CD4-positive, alpha-beta T cell treated with Interleukin-15 for 1 hour (primary cell): ENCODE results near the gene UBE4A.

ENCODE experiments used
- DNase-seq: peaks from one replicate; pipeline ENCODE4 v3.0.0-alpha.2; 2020

Gene UBE4A, protein sequence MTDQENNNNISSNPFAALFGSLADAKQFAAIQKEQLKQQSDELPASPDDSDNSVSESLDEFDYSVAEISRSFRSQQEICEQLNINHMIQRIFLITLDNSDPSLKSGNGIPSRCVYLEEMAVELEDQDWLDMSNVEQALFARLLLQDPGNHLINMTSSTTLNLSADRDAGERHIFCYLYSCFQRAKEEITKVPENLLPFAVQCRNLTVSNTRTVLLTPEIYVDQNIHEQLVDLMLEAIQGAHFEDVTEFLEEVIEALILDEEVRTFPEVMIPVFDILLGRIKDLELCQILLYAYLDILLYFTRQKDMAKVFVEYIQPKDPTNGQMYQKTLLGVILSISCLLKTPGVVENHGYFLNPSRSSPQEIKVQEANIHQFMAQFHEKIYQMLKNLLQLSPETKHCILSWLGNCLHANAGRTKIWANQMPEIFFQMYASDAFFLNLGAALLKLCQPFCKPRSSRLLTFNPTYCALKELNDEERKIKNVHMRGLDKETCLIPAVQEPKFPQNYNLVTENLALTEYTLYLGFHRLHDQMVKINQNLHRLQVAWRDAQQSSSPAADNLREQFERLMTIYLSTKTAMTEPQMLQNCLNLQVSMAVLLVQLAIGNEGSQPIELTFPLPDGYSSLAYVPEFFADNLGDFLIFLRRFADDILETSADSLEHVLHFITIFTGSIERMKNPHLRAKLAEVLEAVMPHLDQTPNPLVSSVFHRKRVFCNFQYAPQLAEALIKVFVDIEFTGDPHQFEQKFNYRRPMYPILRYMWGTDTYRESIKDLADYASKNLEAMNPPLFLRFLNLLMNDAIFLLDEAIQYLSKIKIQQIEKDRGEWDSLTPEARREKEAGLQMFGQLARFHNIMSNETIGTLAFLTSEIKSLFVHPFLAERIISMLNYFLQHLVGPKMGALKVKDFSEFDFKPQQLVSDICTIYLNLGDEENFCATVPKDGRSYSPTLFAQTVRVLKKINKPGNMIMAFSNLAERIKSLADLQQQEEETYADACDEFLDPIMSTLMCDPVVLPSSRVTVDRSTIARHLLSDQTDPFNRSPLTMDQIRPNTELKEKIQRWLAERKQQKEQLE

DNA sequence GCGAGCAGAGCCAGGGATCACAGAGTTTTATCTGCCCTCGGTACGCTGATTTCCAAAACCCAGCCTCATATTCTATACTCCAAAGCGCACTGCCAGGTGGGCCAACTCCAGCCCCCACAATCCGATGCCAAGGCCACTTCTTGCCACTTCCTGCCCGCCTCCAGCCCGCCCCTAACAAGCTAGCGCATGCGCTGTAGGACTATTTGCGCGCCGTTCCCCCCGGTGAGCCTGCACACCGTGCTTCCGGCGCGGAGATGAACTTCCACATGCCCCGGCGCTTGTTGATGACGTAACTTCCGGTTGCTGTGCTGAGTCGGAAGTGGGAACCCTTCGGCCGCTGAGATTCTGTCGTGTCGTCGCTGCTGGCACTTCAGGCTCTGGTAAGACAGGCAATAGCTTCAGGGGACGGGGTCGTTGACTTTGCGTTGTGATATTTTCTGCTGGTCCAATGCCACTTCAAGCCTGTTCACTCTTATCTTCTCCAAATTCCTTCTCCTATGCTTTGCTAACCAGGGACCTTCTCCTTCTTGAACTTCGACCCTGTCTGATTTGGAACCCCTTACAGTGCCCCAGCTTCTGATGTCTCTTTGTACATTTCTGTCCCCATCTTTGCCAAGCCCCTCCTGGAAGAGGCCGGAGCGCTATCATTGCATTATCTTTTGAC is at the start of gene UBE4A:
Gene UBE4A, plus strand, starts transcription at position 306 of the 664 bp plus-strand sequence. CDS start 5,481 bp downstream, outside the sequence.
- peak; percentile 97 for DNase-seq

DNA sequence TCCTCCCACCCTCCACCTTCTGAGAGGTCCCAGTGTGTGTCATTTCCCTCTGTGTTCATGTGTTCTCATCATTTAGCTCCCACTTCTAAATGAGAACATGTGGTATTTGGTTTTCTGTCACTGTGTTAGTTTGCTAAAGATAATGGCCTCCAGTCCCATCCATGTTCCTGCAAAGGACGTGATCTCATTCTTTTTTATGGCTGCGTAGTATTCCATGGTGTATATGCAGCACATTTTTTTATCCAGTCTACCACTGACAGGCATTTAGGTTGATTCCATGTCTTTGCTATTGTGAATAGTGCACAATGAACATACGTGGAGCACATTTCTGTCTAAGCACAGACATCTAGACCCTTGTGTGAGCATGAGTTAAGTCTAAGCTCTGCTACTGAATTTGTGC is 49.1 kb upstream of the UBE4A start:
- no peak for DNase-seq

DNA sequence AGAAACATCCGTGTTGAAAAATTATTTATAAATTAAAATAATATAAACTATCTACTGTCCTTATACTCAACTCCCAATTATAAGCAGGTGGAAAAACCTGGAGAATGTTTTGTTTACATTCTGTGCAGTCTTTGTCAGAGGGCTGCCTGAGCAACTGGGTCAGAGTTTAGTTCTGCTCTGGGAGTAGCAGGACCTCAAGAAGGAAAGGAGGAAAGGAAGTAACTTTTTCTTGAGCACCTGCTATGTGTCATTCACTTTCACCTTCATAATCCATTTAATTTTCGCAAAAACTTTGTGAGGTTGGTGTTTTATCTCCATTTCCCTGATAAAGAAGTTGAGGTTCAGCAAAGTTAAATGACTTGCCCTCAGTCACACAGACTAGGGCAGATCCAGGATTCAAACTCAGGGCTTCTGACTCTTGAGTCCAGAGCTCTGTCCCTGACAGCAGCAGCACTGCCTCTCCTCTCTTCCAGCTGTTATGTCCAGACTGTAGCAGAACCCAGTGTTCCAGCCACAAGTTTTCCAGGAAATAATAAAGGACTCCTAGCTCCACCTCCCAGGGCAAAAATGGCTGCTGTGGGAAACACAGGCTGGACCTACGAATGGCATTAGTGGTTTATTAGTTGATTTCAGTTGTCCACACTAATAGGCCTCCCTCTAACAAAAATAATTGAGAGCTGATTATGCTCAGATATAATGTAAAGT is 48.5 kb upstream of the UBE4A start:
- no peak for DNase-seq

DNA sequence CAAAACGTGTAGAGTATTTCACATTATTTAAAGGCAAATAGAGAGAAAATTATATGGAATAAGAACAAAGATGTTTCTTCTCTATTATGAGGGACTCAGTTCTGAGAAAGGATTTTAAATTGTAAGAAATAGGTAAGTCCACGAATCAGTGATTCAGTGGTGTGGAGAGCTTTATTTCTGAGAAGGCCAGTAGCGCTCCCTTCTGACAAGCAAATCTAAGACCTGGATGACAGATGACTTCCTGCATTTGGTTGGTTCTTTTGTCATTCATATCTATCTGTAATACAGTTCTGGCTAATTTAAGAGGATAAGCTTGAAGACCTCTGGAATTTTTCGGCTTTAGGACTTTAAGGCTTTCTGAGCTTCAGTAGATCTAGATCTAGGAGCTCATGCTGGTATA is 47.9 kb upstream of the UBE4A start:
- no peak for DNase-seq

DNA sequence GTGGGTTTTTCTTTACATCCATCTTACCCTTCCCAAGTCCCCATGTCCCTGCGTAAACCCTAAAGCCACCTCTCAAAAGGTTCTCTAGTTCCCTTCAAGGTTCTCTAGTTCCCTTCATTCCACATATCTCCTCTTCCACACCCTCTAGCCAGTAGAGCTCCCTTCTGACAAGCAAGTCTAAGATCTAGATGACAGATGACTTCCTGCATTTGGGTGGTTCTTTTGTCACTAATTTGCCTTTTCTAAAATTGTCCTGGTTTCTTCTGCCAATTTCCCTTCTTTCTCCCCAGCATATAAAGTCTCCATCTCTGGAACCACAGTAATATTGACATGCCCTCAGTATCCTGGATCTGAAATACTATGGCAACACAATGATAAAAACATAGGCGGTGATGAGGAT is 47.1 kb upstream of the UBE4A start:
- DNase-seq = no peak

DNA sequence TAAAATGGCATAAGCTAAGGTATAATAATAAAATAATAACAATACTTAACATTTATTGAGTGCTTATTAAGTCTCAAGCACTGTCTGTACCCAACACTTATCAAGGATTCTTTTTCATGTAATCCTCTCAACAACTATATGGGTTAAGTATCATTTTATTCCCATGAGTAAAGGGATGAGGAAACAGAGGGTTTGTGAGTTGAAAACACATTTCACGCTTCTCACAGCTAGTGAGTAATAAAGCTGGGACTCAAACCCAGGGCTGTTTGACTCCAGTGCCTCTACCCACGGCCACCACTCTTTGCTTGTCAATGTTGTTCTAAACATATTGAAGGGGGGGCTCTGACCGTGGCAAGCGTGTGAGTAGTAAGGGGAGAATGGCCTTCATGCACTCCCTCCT is 46.2 kb upstream of the UBE4A start:
- DNase-seq = no peak

DNA sequence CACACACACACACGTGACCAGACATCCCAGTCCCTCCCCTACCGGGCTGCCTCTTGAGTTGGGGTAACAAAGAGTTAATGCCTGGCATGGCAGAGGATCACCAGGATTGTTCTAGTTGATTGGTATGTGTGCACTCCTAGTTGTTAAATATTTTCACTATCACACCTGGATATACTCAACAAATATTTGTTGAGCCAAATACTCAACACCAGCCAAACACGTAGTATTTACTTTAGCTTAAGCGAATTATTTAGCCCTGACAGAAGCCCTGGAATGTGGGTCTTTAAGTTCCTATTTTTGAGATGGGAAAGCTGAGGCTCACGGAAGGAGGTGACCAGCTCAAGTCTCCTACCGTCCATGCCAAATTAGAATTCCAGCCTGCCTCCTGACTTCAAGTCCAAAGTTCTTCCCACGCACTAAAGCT is 44.4 kb upstream of the UBE4A start:
- no peak for DNase-seq

DNA sequence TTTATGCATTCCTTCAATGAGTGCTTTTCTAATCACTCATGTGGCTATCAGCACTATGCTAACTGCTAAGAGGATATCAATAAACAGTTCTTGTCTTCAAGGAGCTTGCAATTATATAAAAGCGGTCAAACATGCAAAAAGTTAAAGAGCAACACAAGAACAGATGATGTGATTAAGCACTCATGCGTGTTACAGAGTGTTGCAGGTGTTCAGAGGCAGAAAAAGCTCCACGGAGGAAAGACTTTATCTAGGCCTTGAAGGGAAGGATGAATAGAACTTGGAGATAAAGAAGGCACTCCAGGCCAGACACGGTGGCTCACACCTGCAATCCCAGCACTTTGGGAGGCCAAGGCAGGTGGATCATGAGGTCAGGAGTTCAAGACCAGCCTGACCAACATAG is 41.3 kb upstream of the UBE4A start:
- DNase-seq = no peak

DNA sequence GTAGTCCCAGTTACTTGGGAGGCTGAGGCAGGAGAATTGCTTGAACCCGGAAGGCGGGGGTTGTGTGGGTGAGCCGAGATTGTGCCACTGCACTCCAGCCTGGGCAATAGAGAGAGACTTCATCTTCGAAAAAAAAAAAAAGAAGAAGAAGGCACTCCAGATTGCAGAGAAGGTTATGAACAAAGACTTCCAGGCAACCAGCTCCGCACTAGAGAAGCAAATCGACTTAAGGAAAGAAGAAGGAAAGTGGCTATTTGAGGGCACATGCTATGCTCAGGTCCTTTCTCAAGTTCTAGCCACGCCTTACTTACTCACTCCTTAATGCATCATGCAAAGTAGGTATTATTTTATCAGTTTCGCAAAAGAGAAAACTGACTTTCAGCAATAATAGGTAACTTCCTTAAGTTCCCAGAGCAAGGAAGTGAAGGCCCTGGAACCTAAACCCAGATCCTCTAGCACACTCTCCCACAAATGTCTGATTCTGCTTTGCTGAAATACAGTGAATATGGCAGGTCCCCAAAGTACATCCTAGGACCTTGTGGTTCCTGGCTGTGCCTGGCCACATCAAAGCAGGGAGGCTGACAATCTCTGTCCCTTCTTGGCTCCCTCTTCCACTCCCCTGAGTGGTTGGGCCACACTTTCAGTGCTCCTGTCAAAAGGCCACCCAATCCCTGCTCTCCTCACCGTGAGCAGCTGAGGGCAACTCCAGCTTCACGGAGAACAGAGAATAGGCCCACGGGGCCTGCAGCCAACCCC is 40.6 kb upstream of the UBE4A start:
- DNase-seq = no peak

DNA sequence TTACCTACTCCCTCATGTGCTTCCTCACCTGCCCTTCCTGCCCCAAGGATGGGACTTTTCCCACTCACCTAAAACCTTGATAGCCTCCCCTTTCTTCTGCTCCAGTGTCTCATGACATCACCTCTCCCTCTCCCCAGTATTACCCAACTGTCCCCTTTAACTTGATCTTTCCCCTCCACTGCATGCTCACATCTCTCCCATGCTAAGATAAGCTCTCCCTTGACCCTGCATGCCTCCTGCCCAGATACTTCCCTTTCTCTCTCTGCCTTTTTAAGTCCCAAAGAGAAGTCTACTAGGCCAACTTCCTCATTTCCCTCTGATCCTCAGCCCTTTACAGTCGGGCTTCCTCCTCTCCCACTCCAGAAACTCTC is 40.1 kb upstream of the UBE4A start:
- no peak for DNase-seq

DNA sequence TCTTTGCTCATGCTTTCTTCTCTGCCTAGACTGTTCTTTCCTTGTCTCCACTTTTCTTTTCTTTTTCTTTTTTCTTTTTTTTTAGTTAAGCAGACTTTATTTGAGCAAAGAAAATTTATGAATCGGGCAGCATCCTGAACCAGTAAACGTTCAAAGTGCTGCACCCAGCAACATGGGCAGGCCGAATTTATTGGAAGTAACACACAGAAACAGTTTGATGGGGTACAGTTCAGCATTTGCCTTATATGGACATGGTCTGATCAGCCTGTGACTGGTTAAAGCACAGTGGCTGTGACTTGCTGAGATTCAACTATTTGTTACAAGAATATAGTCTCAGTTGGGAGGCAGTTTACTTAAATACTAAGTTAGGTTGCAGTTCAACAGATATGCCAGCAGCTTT is 38.9 kb upstream of the UBE4A start:
- DNase-seq = no peak

DNA sequence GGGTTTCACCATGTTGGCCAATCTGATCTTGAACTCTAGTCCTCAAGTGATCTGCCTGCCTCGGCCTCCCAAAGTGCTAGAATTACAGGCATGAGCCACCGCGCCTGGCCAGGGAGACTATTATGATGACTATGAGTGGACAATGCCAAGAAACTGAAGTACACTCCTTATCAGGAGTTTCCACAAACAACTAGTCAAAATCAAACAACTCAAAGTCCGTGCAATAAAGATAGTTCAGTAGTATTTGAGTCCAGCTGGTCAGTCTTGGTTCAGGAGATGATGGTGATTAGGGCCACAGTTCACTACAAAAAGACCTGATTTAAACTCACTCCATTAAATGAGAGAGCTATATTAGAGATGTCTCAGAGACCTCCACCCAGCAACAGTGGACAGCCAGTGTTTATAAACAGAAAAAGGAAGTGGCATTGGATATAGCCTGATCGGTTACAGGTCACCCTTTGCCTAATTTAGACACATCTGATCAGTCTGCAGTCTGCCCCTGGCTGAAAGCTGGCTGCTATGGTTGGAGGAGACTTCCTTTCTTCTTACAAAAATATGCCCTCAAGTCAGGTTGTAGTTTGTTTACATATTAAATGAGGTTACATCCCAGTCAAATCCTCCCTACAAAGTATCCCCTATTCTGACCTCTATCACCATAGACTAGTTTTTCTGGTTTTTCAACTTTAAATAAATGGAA is 37.9 kb upstream of the UBE4A start:
- DNase-seq = no peak

DNA sequence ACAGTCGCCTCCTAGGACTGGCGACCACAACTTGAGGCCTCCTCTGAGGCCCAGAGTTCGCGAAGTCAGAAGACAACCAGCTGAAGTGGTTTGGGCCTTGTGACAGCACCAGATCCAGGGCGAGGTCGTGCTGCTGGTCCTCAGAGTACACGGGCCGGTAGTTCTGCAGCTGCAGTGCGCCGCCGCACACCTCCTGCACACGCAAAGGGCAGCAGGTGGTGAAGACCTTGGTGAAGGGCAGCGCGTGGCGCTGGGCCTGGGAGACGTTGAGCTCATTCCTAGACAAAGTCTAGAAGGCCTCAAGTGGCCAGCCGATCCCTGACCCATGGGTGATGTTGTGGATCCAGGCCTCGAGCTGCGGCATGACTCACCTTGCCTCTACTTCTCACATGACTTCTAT is 36.7 kb upstream of the UBE4A start:
- DNase-seq = no peak

DNA sequence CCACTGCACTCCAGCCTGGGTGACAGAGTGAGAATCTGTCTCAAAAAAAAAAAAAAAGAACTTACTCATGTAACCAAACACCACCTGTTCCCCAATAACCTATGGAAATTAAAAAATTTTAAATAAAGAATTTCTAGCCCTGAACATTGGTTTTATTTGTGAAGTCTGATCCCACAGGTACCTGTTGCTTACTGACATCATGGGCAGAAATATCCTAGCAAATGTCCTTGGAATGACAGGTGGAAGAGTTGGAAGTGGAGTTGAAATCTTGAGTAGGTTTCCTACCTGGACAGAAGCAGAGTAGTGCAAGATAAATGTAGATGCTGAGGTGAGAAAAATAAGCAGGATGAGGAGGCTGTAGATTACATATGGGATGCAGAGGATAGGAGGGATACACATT is 34.1 kb upstream of the UBE4A start:
- DNase-seq = no peak

DNA sequence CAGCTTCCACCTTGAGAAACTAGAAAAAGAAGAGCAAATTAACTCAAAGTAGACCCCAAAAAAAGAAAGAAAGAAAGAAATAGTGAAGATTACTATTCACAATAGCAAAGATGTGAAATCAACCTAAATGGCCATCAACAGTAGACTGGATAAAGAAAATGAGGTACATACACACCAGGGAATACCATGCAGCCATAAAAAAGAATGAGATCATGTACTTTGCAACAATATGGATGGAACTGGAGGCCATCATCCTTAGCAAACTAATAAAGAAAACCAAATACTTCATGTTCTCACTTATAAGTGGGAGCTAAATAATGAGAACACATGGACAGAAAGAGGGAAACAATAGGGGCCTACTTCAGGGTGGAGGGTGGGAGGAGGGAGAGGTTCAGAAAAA is 30.7 kb upstream of the UBE4A start:
- DNase-seq = no peak

DNA sequence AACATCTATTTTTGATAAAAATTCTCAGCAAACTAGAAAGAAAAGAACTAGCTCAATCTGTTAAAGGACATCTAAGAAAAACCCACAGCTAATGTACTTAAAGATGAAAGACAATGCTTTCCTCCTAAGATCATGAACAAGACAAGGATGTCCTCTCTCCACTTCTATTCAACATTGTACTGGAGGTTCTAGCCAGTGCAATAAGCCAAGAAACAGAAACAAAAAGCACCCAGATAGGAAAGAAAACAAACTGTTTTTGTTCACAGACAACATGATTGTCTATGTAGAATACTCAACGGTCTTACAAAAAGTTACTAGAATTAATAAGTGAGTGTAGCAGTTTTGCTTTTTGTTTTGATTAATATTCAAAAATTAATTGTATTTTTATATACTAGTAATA is 24.7 kb upstream of the UBE4A start:
- DNase-seq = no peak

DNA sequence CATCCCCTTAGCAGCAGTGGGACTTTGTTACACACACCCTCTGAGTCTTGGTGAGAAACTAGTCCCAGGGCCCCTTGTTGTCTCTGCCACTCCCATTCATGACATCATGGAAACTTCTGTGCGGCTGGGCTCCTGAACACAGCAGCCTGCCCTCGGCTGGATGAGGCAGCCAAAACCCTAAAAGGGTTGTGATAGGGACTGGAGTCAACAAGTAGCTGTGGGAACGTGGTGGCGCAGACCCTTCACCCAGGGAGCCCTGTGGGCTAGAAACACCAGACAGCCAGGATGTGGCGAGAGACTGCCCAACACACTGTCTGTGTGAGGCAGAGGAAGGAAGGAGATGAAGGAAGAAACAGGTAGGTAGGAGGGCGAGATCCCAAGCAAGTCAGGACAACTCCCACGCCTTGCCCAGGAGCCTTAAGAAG is 20.8 kb upstream of the UBE4A start:
- peak; percentile 88 for DNase-seq

DNA sequence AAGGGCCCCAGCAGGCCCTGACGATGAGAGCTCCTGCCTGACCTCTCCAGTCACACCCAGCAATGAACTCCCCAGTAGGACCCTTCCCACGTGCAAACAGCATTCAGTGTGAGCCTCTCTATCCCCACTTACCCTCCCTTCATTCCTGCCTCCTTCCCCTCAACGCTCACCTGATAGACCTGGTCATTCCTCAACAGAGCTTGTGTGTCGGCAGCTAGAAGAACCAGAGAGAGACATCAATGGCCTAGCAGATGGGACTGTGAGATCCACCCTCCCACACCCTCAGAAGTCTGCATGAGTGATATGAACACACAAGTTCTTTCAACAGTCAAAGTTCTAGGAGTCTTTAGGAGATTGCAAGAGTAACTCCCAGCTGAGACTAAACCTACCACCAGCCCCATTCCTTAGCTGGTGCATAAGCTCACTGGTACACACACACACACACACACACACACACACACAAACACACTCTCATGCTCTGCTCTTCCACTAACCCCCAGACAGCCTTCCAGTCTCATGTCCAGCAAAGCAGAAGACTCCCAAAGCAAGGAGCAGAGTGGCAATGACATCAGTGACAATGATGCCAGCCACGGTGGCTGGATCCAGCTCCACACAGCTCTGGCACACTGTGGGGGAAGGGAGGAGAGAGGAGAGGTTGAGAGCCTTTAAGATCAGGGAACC is 20.0 kb upstream of the UBE4A start:
- no peak for DNase-seq

DNA sequence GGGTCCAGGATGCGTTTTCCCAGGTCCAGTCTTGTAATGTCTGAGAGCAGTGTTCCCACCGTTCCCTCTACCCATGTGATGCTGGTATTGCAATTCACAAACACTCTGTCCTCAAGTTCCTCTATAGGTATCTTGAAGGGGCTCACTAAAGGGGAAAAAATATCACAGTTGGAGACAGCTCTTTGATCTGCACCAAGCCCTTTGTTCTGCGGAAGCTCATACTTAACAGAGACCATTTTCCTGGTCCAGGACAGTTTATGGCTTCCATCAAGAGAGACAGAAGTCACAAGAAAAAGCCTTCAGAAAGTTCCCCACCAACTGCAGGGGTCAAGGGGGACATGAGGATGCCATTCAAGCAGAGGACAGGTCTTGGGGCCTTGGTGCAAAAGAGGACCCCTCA is 19.0 kb upstream of the UBE4A start:
- no peak for DNase-seq

DNA sequence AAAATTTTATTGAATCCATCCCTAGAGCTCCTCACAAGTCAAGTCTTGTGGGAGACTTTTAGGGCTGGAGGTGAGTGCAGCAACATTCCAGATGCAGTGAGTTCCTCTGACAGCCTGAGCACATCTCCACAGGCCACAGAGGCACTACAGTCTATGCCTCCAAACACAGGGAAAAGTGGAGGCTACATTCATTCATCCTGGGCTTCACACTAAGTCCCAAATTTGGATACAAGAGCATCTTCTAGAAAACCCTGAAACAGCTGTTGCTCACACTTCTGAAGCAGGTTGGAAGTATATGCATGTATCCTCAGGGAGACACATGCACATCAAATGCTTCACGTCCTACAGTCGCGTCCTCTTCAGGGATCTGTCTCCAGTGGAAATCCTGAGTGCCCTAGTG is 18.1 kb upstream of the UBE4A start:
- no peak for DNase-seq
